RWPE1 (cell line): ENCODE data around the gene ADAMTS2.

Experiments used
- CTCF ChIA-PET: fragments of 350-600 bp; sonication (Branson Sonifier 250); formaldehyde crosslinking; extraction: SDS; loops from one replicate; lab custom pipeline; 2021; lab: Yijun Ruan, JAX
- POLR2A ChIA-PET: fragments of 400-600 bp; formaldehyde crosslinking; extraction: SDS; loops from one replicate; lab custom pipeline; 2020; ENCODE audit warnings: antibody characterized with exemption; ENCODE audit not compliant: low non-redundant PET; lab: Yijun Ruan, JAX
- DNase-seq: peaks from one replicate; pipeline ENCODE4 v3.0.0; 2012; ENCODE audit warnings: low spot score
- H3K27ac ChIP-seq: fragments of 450-650 bp; 2 replicates; pipeline ENCODE4 v1.5.1; 2017
- TF ChIP-seq, protein P1 (sequence below): fragments of 450-650 bp; conservative IDR thresholded peaks from 2 replicates; pipeline ENCODE4 v1.5.1; 2017; ENCODE audit warnings: low read depth, mild to moderate bottlenecking

The ADAMTS2 gene

GRCh38 chr5:179226696-179227095 is 118.6 kb downstream of the ADAMTS2 start:
- ChIA-PET POLR2A (no interaction called here), CTCF (no interaction called here)
- no peak overlapping the region for H3K27ac ChIP-seq
- no peak for DNase-seq
- TF ChIP-seq, protein P1, sequence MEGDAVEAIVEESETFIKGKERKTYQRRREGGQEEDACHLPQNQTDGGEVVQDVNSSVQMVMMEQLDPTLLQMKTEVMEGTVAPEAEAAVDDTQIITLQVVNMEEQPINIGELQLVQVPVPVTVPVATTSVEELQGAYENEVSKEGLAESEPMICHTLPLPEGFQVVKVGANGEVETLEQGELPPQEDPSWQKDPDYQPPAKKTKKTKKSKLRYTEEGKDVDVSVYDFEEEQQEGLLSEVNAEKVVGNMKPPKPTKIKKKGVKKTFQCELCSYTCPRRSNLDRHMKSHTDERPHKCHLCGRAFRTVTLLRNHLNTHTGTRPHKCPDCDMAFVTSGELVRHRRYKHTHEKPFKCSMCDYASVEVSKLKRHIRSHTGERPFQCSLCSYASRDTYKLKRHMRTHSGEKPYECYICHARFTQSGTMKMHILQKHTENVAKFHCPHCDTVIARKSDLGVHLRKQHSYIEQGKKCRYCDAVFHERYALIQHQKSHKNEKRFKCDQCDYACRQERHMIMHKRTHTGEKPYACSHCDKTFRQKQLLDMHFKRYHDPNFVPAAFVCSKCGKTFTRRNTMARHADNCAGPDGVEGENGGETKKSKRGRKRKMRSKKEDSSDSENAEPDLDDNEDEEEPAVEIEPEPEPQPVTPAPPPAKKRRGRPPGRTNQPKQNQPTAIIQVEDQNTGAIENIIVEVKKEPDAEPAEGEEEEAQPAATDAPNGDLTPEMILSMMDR: no peak

GRCh38 chr5:179225387-179225786 is 119.9 kb downstream of the ADAMTS2 start:
- ChIA-PET POLR2A (no interaction called here), CTCF (no interaction called here)
- no peak for DNase-seq

DNA sequence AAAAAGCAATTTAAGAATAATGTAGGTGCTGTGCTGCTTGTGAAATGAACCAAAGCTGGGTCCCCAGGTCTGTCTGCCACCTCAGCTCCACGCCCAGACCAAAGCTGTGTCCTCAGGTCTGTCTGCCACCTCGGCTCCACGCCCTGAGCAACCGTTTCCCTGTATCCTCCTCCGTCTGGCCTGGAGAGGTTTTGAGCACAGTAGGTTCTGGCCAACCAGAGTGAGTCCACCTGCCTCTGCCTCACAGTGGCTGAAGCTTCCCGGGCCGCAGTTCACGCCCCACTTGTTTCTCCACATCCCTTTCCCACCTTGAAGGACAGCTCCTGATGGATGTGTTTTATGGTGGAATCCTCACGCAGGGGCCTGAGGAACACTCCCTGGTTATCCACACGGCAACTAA is 120.5 kb downstream of the ADAMTS2 start:
- no peak for DNase-seq
- CTCF ChIA-PET: interaction anchor here (0.7 kb wide), 1 partner anchor 343 kb away, joined by 4 read pairs; no protein-coding TSS in a partner anchor
- POLR2A ChIA-PET: no interaction called here
- TF ChIP-seq, protein P1: no peak
- H3K27ac ChIP-seq: no peak overlapping the region

More at GRCh38 chr5:179225387-179225786, 119.9 kb downstream of the ADAMTS2 start:
- TF ChIP-seq, protein P1: no peak
- H3K27ac ChIP-seq: no peak overlapping the region

- no peak for DNase-seq
- H3K27ac ChIP-seq: no peak overlapping the region
- CTCF ChIA-PET: no interaction called here
- TF ChIP-seq, protein P1: no peak
- POLR2A ChIA-PET: no interaction called here
Observed at GRCh38 chr5:179223961-179224360, 121.3 kb downstream of the ADAMTS2 start.

DNA sequence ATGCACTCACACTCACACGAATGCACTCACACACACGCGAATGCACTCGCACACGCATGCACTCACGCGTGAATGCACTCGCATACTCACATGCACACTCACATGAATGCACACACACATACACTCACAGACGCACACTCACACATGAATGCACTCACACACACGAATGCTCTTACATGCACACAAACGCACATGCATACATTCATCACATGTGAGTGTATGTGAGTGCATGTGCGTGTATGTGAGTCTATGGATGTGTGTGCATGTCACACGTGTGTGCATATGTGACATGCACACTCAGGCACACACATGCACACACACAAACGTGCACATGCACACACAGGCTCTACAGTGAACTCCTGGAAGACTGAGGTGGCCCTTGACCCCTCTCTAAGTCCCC is 121.7 kb downstream of the ADAMTS2 start:
- ChIA-PET POLR2A (no interaction called here), CTCF (no interaction called here)
- no peak overlapping the region for H3K27ac ChIP-seq
- DNase-seq: no peak
- TF ChIP-seq, protein P1: no peak

DNA sequence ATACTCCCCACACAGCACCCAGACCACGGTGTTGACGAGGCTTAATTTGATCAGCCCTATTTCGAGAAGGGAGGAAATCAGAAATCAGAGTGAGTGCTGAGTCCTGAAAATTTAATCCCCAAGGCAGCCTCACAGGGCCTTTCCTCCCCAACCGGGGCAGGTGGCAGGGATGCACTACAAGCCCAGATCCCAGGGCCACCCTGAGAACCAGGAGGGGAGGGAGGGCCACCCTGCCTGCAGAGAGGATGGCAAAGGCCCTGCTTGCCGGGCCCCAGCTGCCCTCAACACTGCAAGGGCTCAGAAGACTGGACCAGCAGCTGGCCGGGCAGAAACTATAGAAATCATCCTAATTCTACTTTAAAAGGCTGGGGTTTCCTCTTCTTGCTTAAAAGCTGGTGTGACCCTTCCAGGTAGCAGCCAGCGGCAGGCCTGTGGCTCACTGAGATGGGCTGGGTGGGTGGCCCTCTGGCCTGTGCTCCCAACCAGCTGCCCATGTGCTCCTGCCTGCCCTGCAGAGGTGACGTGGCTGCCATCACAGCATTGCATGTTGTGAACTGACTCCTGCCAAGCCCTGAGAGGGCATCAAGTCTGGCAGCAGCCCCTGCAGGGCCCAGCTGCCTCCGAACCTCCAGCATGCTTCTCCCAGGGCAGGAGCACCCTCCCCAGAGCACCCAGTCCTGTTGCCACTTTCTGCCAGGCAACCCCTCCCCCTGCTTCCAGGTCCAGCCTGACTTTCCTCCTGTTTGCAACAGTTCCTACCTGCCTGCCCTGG is 122.8 kb downstream of the ADAMTS2 start:
- no peak for DNase-seq
- H3K27ac ChIP-seq: no peak overlapping the region
- TF ChIP-seq, protein P1: no peak
- ChIA-PET POLR2A (no interaction called here), CTCF (interaction anchor here (0.7 kb wide), 1 partner anchor 178 kb away, joined by 4 read pairs; no protein-coding TSS in a partner anchor)
